ENCODE measurements around the gene JARID2. TPM values are rescaled to one million over a fixed set of nuclear protein-coding genes. Genes with fewer than 3 reads are reported as not detected.

JARID2 gene
- total RNA-seq, 1 donor from 2014 or later = 12.5 TPM

GRCh38 chr6:15290067-15290680, 44.3 kb downstream of the JARID2 start:
- peaks cover 3% of the 10 kb centered on the region for H3K36me3 Mint-ChIP-seq (ENCODE audit: unreplicated experiment)
- H3K9me3 Mint-ChIP-seq (ENCODE audit: unreplicated experiment) = no peaks in the 10 kb centered on the region
- H3K4me3 Mint-ChIP-seq (ENCODE audit: unreplicated experiment) = no peak overlapping the region
- H3K27me3 Mint-ChIP-seq (ENCODE audit: unreplicated experiment) = no peaks in the 10 kb centered on the region
- peaks cover 23% of the 10 kb centered on the region for H3K4me1 Mint-ChIP-seq (ENCODE audit: unreplicated experiment)
- no peak for DNase-seq (ENCODE audit: extremely low spot score, unreplicated experiment)
- no peak for TF ChIP-seq CTCF (IDR thresholded peaks at IDR 0.05)
- H3K27ac Mint-ChIP-seq (ENCODE audit: unreplicated experiment) = no peak overlapping the region

GRCh38 chr6:15290962-15291704, 45.3 kb downstream of the JARID2 start:
- Mint-ChIP-seq H3K4me3 (ENCODE audit: unreplicated experiment) (no peak overlapping the region), H3K27ac (ENCODE audit: unreplicated experiment) (no peak overlapping the region), H3K27me3 (ENCODE audit: unreplicated experiment) (no peaks in the 10 kb centered on the region), H3K9me3 (ENCODE audit: unreplicated experiment) (no peaks in the 10 kb centered on the region), H3K36me3 (ENCODE audit: unreplicated experiment) (peaks cover 3% of the 10 kb centered on the region), H3K4me1 (ENCODE audit: unreplicated experiment) (peaks cover 21% of the 10 kb centered on the region)
- no peak for DNase-seq (ENCODE audit: extremely low spot score, unreplicated experiment)
- no peak for TF ChIP-seq CTCF (IDR thresholded peaks at IDR 0.05)

DNA sequence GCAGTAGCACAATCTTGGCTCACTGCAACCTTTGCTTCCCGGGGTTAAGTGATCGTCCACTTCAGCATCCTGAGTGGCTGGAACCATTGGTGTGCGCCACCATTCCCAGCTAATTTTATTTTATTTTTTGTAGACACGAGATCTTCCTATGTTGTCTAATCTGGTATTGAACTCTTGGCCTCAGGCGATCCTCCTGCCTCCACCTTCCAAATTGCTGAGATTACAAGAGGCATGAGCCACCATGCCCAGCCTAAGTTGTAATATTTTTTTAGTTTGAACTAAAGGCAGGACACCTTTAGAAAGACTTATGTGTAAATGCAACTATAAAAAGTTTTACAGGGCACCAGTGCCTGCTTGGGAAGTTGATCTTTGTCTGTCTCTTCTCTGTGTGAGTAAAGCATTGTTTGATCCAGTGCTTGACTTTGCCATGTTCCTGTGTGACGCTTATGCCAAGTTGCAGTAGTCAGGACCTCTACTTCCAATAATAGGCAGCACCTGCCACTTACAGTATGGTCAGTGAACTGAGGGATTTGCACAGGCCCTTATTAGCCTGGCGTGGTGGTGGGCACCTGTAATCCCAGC, 46.9 kb downstream of the JARID2 start:
- H3K27me3 Mint-ChIP-seq (ENCODE audit: unreplicated experiment) = no peaks in the 10 kb centered on the region
- peaks cover 3% of the 10 kb centered on the region for H3K36me3 Mint-ChIP-seq (ENCODE audit: unreplicated experiment)
- DNase-seq (ENCODE audit: extremely low spot score, unreplicated experiment) = no peak
- H3K4me1 Mint-ChIP-seq (ENCODE audit: unreplicated experiment) = peaks cover 27% of the 10 kb centered on the region
- TF ChIP-seq CTCF (IDR thresholded peaks at IDR 0.05) = no peak
- H3K4me3 Mint-ChIP-seq (ENCODE audit: unreplicated experiment) = no peak overlapping the region
- H3K27ac Mint-ChIP-seq (ENCODE audit: unreplicated experiment) = no peak overlapping the region
- no peaks in the 10 kb centered on the region for H3K9me3 Mint-ChIP-seq (ENCODE audit: unreplicated experiment)

GRCh38 chr6:15293674-15294073, 47.8 kb downstream of the JARID2 start:
- H3K36me3 Mint-ChIP-seq (ENCODE audit: unreplicated experiment) = peaks cover 3% of the 10 kb centered on the region
- H3K4me3 Mint-ChIP-seq (ENCODE audit: unreplicated experiment) = no peak overlapping the region
- DNase-seq (ENCODE audit: extremely low spot score, unreplicated experiment) = no peak
- no peaks in the 10 kb centered on the region for H3K9me3 Mint-ChIP-seq (ENCODE audit: unreplicated experiment)
- no peak for TF ChIP-seq CTCF (IDR thresholded peaks at IDR 0.05)
- H3K27ac Mint-ChIP-seq (ENCODE audit: unreplicated experiment) = no peak overlapping the region
- peaks cover 34% of the 10 kb centered on the region for H3K4me1 Mint-ChIP-seq (ENCODE audit: unreplicated experiment)
- H3K27me3 Mint-ChIP-seq (ENCODE audit: unreplicated experiment) = no peaks in the 10 kb centered on the region

GRCh38 chr6:15294504-15294903, 48.6 kb downstream of the JARID2 start:
- DNase-seq (ENCODE audit: extremely low spot score, unreplicated experiment) = no peak
- no peaks in the 10 kb centered on the region for H3K27me3 Mint-ChIP-seq (ENCODE audit: unreplicated experiment)
- H3K4me3 Mint-ChIP-seq (ENCODE audit: unreplicated experiment) = no peak overlapping the region
- no peaks in the 10 kb centered on the region for H3K36me3 Mint-ChIP-seq (ENCODE audit: unreplicated experiment)
- TF ChIP-seq CTCF (IDR thresholded peaks at IDR 0.05) = no peak
- H3K27ac Mint-ChIP-seq (ENCODE audit: unreplicated experiment) = no peak overlapping the region
- H3K9me3 Mint-ChIP-seq (ENCODE audit: unreplicated experiment) = no peaks in the 10 kb centered on the region
- H3K4me1 Mint-ChIP-seq (ENCODE audit: unreplicated experiment) = peaks cover 38% of the 10 kb centered on the region

Data from osteocyte (in vitro differentiated cells).